IMR-90 (cell line): Measurements from ENCODE around the gene OTP. TPM values are rescaled to one million over a fixed set of nuclear protein-coding genes. Genes with fewer than 3 reads are reported as not detected.

Experiments used
- ATAC-seq: fragments of 200-7000 bp; cut with Tn5 transposase; 2 replicates; pipeline ENCODE4 v1.9.1; 2020; ENCODE audit warnings: low read depth, mild to moderate bottlenecking, moderate library complexity
- BruUV-seq: library from RNA; stranded (reverse); fragments of 400-500 nt; replicated peaks from 2 replicates; lab custom pipeline; 2021; lab: Mats Ljungman, UMichigan
- CTCF ChIA-PET: fragments of 300-600 bp; formaldehyde crosslinking; extraction: SDS; loops from one replicate; lab custom pipeline; 2021; ENCODE audit warnings: antibody characterized with exemption; lab: Yijun Ruan, JAX
- POLR2A ChIA-PET: fragments of 300-600 bp; sonication (Branson Sonifier 250); formaldehyde crosslinking; loops from one replicate; lab custom pipeline; 2022; ENCODE audit warnings: antibody characterized with exemption; ENCODE audit not compliant: unreplicated experiment; lab: Charles Lee
- DNase-seq: peaks from one replicate; pipeline ENCODE4 v3.0.0; 2013
- H2AFZ ChIP-seq: replicated peaks from 2 replicates; pipeline ENCODE3; 2013; ENCODE audit warnings: low read length, mild to moderate bottlenecking; ENCODE audit not compliant: poor library complexity
- H2AK5ac ChIP-seq: 2 replicates; pipeline ENCODE4 v1.6.1; 2013; ENCODE audit warnings: low read depth, low read length, inconsistent platforms
- H2AK9ac ChIP-seq: replicated peaks from 2 replicates; pipeline ENCODE3; 2013; ENCODE audit warnings: mild to moderate bottlenecking, low read depth, low read length, moderate library complexity; ENCODE audit not compliant: poor library complexity
- H2BK120ac ChIP-seq: 2 replicates; pipeline ENCODE4 v1.6.1; 2013; ENCODE audit warnings: low read depth, low read length, inconsistent platforms
- H2BK15ac ChIP-seq: 3 replicates; pipeline ENCODE4 v1.6.1; 2013; ENCODE audit warnings: low read depth, low read length, inconsistent platforms
- H2BK20ac ChIP-seq: 2 replicates; pipeline ENCODE4 v1.6.1; 2013; ENCODE audit warnings: low read depth, mild to moderate bottlenecking, inconsistent platforms, low read length, moderate library complexity
- H2BK5ac ChIP-seq: 2 replicates; pipeline ENCODE4 v1.6.1; 2013; ENCODE audit warnings: mild to moderate bottlenecking, low read depth, low read length, inconsistent platforms; ENCODE audit not compliant: poor library complexity, severe bottlenecking
- H3K14ac ChIP-seq: replicated peaks from 2 replicates; pipeline ENCODE4 v1.6.1; 2013; ENCODE audit warnings: low read depth, low read length, inconsistent platforms
- H3K18ac ChIP-seq: 2 replicates; pipeline ENCODE4 v1.6.1; 2013; ENCODE audit warnings: low read depth, low read length, control low read depth
- H3K23ac ChIP-seq: 2 replicates; pipeline ENCODE4 v1.6.1; 2013; ENCODE audit warnings: low read depth, low read length, inconsistent platforms
- H3K27ac ChIP-seq: 2 replicates; pipeline ENCODE4 v1.5.1; 2013; ENCODE audit warnings: mild to moderate bottlenecking, control low read depth, low read length; ENCODE audit not compliant: insufficient read depth
- H3K27me3 ChIP-seq: 2 replicates; pipeline ENCODE4 v1.6.1; 2013; ENCODE audit warnings: low read length; ENCODE audit not compliant: control insufficient read depth, insufficient read depth
- H3K36me3 ChIP-seq: 2 replicates; pipeline ENCODE4 v1.6.1; 2013; ENCODE audit warnings: low read length, mixed read lengths; ENCODE audit not compliant: control insufficient read depth, insufficient read depth
- H3K4ac ChIP-seq: 2 replicates; pipeline ENCODE4 v1.6.1; 2013; ENCODE audit warnings: low read depth, low read length, inconsistent platforms
- H3K4me1 ChIP-seq: 2 replicates; pipeline ENCODE4 v1.6.1; 2013; ENCODE audit warnings: low read length, mixed read lengths; ENCODE audit not compliant: control insufficient read depth, insufficient read depth
- H3K4me2 ChIP-seq: 2 replicates; pipeline ENCODE4 v1.6.1; 2013; ENCODE audit warnings: low read depth, mild to moderate bottlenecking, control low read depth, low read length, moderate library complexity
- H3K4me3 ChIP-seq: 2 replicates; pipeline ENCODE4 v1.5.1; 2013; ENCODE audit warnings: low read depth, mild to moderate bottlenecking, control low read depth, low read length, moderate library complexity; ENCODE audit not compliant: insufficient read depth
- H3K56ac ChIP-seq: 2 replicates; pipeline ENCODE4 v1.6.1; 2013; ENCODE audit warnings: low read length, inconsistent platforms; ENCODE audit not compliant: insufficient read depth; ENCODE audit errors: extremely low read depth
- H3K79me1 ChIP-seq, 2 experiments: 2 replicates each; pipeline ENCODE4 v1.6.1; 2013; ENCODE audit warnings: low read length in 2 of 2, inconsistent platforms in 1 of 2, low read depth in 1 of 2
- H3K9ac ChIP-seq: 2 replicates; pipeline ENCODE4 v1.6.1; 2013; ENCODE audit warnings: low read depth, low read length, control low read depth
- H3K9me1 ChIP-seq: 2 replicates; pipeline ENCODE4 v1.6.1; 2013; ENCODE audit warnings: low read length, inconsistent platforms; ENCODE audit not compliant: insufficient read depth
- H3K9me3 ChIP-seq: 2 replicates; pipeline ENCODE4 v1.6.1; 2013; ENCODE audit warnings: low read length; ENCODE audit not compliant: control insufficient read depth, insufficient read depth
- H4K20me1 ChIP-seq: 2 replicates; pipeline ENCODE4 v1.6.1; 2013; ENCODE audit warnings: low read length, inconsistent platforms; ENCODE audit not compliant: insufficient read depth
- H4K5ac ChIP-seq: 2 replicates; pipeline ENCODE4 v1.6.1; 2013; ENCODE audit warnings: mild to moderate bottlenecking, low read depth, low read length, control low read depth
- H4K8ac ChIP-seq, 2 experiments: 2 replicates each; pipeline ENCODE4 v1.6.1; 2013; ENCODE audit warnings: low read depth in 2 of 2, low read length in 2 of 2, control low read depth in 1 of 2, inconsistent platforms in 1 of 2
- H4K91ac ChIP-seq: 2 replicates; pipeline ENCODE4 v1.6.1; 2013; ENCODE audit warnings: low read depth, low read length, inconsistent platforms; ENCODE audit not compliant: insufficient read depth
- BHLHE40 ChIP-seq: fragments of 150-350 bp; IDR thresholded peaks from 2 replicates; pipeline ENCODE4 v1.6.1; 2016; ENCODE audit warnings: mild to moderate bottlenecking, low read depth, low read length
- CHD1 ChIP-seq: IDR thresholded peaks from 2 replicates; pipeline ENCODE4 v1.6.1; 2012; ENCODE audit warnings: low read depth, low read length, improper control_type of control experiment
- ELK1 ChIP-seq: fragments of 150-350 bp; IDR thresholded peaks from 2 replicates; pipeline ENCODE4 v1.6.1; 2016; ENCODE audit warnings: low read depth, mild to moderate bottlenecking, low read length, moderate library complexity, borderline replicate concordance
- FOS ChIP-seq: fragments of 150-350 bp; IDR thresholded peaks from 2 replicates; pipeline ENCODE4 v1.6.1; 2016; ENCODE audit warnings: low read depth, low read length
- MAFK ChIP-seq: IDR thresholded peaks from 2 replicates; pipeline ENCODE4 v1.6.1; 2012; ENCODE audit warnings: low read depth, low read length, improper control_type of control experiment
- MXI1 ChIP-seq: IDR thresholded peaks from 2 replicates; pipeline ENCODE4 v1.6.1; 2012; ENCODE audit warnings: low read depth, mild to moderate bottlenecking, low read length, moderate library complexity, borderline replicate concordance
- NFE2L2 ChIP-seq: fragments of 150-350 bp; IDR thresholded peaks from 2 replicates; pipeline ENCODE4 v1.6.1; 2016; ENCODE audit warnings: low read depth, mild to moderate bottlenecking, low read length
- POLR2A ChIP-seq: IDR thresholded peaks from 2 replicates; pipeline ENCODE4 v1.6.1; 2012; ENCODE audit warnings: mild to moderate bottlenecking, low read depth, low read length
- RAD21 ChIP-seq: IDR thresholded peaks from 2 replicates; pipeline ENCODE4 v1.6.1; 2012; ENCODE audit warnings: low read length, improper control_type of control experiment
- RCOR1 ChIP-seq: IDR thresholded peaks from 2 replicates; pipeline ENCODE4 v1.6.1; 2012; ENCODE audit warnings: mild to moderate bottlenecking, low read length, improper control_type of control experiment; ENCODE audit not compliant: insufficient replicate concordance
- SMC3 ChIP-seq: fragments of 150-350 bp; IDR thresholded peaks from 2 replicates; pipeline ENCODE4 v1.6.1; 2016; ENCODE audit warnings: low read depth, mild to moderate bottlenecking, antibody characterized with exemption, low read length, moderate library complexity
- WGBS, 2 experiments: methylation state at CpG; one replicate each; pipeline versions ENCODE4 v1.1.5 to v1.1.7; 2013; ENCODE audit warnings: missing lambda C conversion rate in 2 of 2; ENCODE audit not compliant: insufficient read length in 1 of 2; ENCODE audit errors: extremely low coverage in 2 of 2; 5-methylcytosine and 5-hydroxymethylcytosine counted together
- dilution Hi-C: fragments of 300-500 bp; cut with HindIII; formaldehyde crosslinking; loops from one replicate; pipeline ENCODE4 v1.14.3; 2018; ENCODE audit warnings: low sequenced_read_pairs; ENCODE audit not compliant: unreplicated experiment
- in situ Hi-C: fragments of 300-500 bp; cut with MboI; formaldehyde crosslinking; loops from 3 replicates; pipeline ENCODE4 v1.14.3; 2019; ENCODE audit warnings: low sequenced_read_pairs, inconsistent platforms, mixed read lengths
- intact Hi-C: fragments of 100-400 bp; cut with micrococcal nuclease; formaldehyde crosslinking; loops from 2 replicates; pipeline ENCODE4 v1.10.0; 2022
- polyA plus RNA-seq, 3 experiments: library from polyadenylated mRNA; depleted of rRNA; stranded (reverse); fragments of >200 nt; gene quantifications; 2 replicates each; pipeline ENCODE4 v1.2.3, GENCODE V29; 2012; ENCODE audit warnings: low replicate concordance in 1 of 3
- total RNA-seq: library from RNA; depleted of rRNA; stranded (reverse); fragments of >200 nt; gene quantifications from 2 replicates; pipeline ENCODE4 v1.2.3, GENCODE V29; 2012
- TF ChIP-seq, protein P1 (sequence below): conservative IDR thresholded peaks from 2 replicates; pipeline ENCODE4 v1.5.1; 2012; ENCODE audit warnings: mild to moderate bottlenecking, low read depth, low read length, improper control_type of control experiment

Gene OTP
- total and polyA plus RNA-seq, 2 of the 4 experiments (the other 2 are of a cell fraction): not detected

DNA sequence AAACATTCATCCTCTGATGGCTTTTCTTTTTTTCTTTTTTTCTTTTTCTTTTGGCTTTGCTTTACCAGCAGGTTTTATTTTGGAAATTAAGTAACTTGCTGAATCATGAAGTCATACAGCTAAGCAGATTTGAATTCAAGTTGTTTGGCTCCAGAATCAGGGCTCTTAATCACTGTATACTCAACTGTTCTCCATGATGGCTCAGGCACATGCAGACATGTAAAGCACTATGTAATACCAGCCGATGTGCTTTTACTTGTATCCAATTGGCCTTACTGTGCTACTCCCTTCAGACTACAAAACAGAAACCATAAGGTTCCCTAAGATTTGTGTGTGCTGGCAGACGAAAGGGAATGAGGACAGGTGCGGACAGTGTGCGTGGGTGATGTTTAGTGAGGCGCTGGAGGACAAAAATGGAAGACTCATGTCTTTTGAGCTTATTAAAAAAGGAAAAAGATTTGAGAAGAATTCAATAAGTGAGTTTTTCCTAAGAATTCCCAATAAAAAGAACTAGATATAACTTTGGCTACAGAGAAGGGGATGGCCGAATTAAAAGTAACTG lies 44.7 kb upstream of the OTP start:
- no CpG with 5 or more reads among the region's 6 CpGs for WGBS, 2 experiments
- H2AFZ ChIP-seq: no peak overlapping the region
- intact Hi-C loops: no loop called here

More for the DNA sequence above, 44.7 kb upstream of the OTP start:
- no peak overlapping the region for H4K8ac ChIP-seq
- DNase-seq: peak; percentile 39
- ChIA-PET CTCF (interaction anchor here (1.0 kb wide), 1 partner anchor 9 kb away, joined by 3 read pairs; no protein-coding TSS in a partner anchor), POLR2A (no interaction called here)
- BruUV-seq: no TSS peak
- H3K4ac ChIP-seq: no peak overlapping the region
- dilution Hi-C loops (no loop called here), in situ Hi-C loops (no loop called here)
- H4K5ac ChIP-seq: no peak overlapping the region
- H3K4me1 ChIP-seq: no peaks in the 10 kb centered on the region
- H3K9ac ChIP-seq: no peak overlapping the region
- no peak overlapping the region for H2BK15ac ChIP-seq
- no peaks in the 10 kb centered on the region for H3K9me1 ChIP-seq
- H3K14ac ChIP-seq: no peak overlapping the region
- H3K9me3 ChIP-seq: no peaks in the 10 kb centered on the region
- no peak overlapping the region for H3K27ac ChIP-seq
- H3K79me1 ChIP-seq: no peaks in the 10 kb centered on the region
- H3K23ac ChIP-seq: no peak overlapping the region
- no peaks in the 10 kb centered on the region for H4K20me1 ChIP-seq
- H3K27me3 ChIP-seq: no peaks in the 10 kb centered on the region
- no peak overlapping the region for H3K4me2 ChIP-seq
- H3K36me3 ChIP-seq: 0 out of 2 replicates have a peak, but pooled peaks cover 1% of the 10 kb centered on the region
- H4K91ac ChIP-seq: no peak overlapping the region
- H2BK5ac ChIP-seq: no peak overlapping the region
- 0 out of 2 replicates have a peak, but pooled peaks have one; percentile 32 for ATAC-seq
- H2BK120ac ChIP-seq: no peak overlapping the region
- H2AK9ac ChIP-seq: no peak overlapping the region
- no peak overlapping the region for H3K4me3 ChIP-seq
- no peak overlapping the region for H2AK5ac ChIP-seq
- H3K18ac ChIP-seq: no peak overlapping the region
- no peak overlapping the region for H3K56ac ChIP-seq
- H2BK20ac ChIP-seq: no peak overlapping the region
- TF ChIP-seq MXI1 (no peak), BHLHE40 (no peak), FOS (no peak), NFE2L2 (no peak), CHD1 (no peak), POLR2A (no peak), RAD21 (no peak), MAFK (no peak), SMC3 (no peak), RCOR1 (no peak), ELK1 (no peak)
- TF ChIP-seq, protein P1, sequence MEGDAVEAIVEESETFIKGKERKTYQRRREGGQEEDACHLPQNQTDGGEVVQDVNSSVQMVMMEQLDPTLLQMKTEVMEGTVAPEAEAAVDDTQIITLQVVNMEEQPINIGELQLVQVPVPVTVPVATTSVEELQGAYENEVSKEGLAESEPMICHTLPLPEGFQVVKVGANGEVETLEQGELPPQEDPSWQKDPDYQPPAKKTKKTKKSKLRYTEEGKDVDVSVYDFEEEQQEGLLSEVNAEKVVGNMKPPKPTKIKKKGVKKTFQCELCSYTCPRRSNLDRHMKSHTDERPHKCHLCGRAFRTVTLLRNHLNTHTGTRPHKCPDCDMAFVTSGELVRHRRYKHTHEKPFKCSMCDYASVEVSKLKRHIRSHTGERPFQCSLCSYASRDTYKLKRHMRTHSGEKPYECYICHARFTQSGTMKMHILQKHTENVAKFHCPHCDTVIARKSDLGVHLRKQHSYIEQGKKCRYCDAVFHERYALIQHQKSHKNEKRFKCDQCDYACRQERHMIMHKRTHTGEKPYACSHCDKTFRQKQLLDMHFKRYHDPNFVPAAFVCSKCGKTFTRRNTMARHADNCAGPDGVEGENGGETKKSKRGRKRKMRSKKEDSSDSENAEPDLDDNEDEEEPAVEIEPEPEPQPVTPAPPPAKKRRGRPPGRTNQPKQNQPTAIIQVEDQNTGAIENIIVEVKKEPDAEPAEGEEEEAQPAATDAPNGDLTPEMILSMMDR: no peak
